ENCODE results near the gene TBC1D19.
A peak's percentile ranks its signal among the peaks of the same experiment; 100 is the strongest.
"Not testable (repeated sequence)": the region's sequence is repeated elsewhere in the genome, so short reads cannot be mapped to it uniquely, and the experiment has no call there.

TBC1D19 gene, protein sequence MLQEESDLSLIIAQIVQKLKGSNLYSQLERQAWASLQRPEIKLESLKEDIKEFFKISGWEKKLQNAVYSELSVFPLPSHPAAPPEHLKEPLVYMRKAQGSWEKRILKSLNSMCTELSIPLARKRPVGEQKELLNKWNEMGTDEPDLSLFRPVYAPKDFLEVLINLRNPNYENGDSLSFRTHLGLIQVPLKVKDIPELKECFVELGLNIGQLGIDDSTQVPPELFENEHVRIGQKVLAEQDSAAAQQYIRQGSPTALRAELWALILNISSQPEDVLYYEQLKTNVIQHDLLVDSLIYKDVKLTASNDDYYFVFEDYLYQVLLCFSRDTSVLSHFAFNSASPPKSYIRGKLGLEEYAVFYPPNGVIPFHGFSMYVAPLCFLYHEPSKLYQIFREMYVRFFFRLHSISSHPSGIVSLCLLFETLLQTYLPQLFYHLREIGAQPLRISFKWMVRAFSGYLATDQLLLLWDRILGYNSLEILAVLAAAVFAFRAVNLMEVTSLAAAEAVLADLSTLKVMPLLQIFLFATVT

DNA sequence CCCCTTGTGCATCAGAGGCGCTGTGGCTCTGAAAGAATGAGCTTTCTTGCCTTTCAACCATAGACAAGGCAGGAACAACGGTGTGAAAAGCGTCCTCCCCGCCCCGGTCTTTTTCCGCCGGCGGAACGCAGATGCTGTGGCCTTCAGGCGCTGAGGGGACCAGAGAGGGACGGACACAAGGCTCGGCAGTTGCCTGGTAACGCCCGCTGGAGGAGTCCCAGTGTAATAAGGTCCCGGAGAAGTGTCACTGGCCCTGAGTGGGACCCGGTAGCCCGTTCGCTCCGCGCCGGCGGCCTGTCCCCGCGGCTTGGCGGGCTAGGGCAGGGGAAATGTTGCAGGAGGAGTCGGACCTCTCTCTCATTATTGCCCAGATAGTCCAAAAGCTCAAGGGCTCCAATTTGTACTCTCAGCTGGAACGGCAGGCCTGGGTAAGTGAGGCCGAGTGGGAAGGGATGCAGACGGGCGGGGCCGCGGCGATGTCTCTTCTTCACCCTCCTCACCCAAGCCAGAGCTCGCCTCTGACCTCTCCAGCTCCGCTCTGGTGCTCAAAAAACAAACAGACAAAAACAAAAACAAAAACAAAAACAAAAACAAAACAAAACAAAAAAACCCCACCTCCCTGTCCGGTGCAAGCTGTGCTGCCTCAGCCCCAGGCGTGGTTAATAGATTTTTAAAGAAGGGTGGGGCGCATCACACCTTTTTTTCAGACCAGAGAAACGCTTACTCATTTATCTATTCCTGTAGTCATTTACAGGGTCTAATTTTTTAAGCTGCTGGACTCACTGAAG lies at the start of gene TBC1D19:
TSS of gene TBC1D19 (plus strand) at position 220 of the 788 bp plus-strand sequence. CDS start at position 330, 110 bp downstream.
- DNase-seq (ENCODE audit: low read depth) = peak; percentile 84

DNA sequence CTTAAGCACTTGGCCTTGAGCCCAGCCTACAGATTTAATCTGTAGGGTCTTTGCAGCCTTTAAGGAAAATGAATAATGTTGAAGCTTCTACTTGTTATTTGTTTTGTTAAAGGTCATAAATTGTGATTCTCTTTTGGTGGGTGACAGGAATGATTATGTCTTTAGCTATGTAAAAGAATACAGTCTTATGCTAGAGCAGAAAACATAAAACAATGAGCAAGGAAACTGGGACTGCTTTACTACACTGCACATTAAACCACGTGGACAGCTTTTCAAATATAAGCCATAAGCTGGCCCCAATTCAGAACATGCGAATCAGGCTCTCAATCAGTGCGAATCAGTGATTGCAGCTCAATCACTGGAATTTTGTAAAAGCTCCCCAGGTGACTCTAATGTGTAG lies 40.9 kb upstream of the TBC1D19 start:
- no peak for DNase-seq (ENCODE audit: low read depth)

DNA sequence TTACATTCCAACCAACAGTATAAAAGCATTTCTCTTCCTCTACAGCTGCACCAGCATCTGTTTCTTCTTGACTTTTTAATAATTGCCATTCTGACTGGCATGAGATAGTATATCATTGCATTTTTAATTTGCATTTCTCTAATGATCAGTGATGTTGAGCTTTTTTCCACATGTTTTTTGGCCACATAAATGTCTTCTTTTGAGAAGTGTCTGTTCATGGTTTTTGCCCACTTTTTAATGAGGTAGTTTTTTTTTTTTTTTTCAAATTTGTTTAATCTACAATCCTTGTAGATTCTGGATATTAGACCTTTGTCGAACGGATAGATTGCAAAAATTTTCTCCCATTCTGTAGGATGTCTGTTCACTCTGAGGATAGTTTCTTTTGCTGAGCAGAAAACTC lies 39.5 kb upstream of the TBC1D19 start:
- no peak for DNase-seq (ENCODE audit: low read depth)

DNA sequence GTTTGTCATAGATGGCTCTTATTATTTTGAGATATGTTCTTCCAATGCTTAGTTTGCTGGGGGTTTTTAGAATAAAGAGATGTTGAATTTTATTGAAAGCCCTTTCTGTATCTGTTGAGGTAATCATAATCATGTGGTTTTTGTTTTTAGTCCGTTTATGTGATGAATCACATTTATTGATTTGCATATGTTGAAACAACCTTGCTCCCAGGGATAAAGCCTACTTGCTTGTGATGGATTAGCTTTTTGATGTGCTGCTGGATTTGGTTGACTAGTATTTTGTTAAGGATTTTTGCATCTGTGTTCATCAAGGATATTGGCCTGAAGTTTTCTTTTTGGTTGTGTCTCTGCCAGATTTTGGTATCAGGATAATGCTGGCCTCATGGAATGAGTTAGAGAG lies 35.5 kb upstream of the TBC1D19 start:
- DNase-seq (ENCODE audit: low read depth) = not testable (repeated sequence)

DNA sequence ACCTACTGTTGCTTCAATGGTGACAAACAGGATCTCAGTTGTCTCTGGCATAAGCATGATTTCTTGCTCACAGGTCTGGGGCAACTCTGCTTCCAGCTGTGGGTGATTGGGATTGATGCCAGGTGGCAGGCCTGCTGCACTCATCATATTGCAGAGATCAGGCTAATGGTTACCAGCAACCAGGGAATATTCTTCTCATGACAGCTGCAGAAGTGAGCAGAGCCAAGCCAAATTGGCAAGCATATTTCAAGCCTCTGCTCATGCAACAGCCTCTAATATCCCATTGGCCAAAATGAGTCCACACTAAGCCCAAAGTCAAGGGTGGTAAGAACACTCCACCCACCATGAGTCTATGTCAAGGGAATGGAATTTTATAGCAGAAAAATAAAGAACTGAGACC lies 26.7 kb upstream of the TBC1D19 start:
- DNase-seq (ENCODE audit: low read depth) = peak; percentile 71

DNA sequence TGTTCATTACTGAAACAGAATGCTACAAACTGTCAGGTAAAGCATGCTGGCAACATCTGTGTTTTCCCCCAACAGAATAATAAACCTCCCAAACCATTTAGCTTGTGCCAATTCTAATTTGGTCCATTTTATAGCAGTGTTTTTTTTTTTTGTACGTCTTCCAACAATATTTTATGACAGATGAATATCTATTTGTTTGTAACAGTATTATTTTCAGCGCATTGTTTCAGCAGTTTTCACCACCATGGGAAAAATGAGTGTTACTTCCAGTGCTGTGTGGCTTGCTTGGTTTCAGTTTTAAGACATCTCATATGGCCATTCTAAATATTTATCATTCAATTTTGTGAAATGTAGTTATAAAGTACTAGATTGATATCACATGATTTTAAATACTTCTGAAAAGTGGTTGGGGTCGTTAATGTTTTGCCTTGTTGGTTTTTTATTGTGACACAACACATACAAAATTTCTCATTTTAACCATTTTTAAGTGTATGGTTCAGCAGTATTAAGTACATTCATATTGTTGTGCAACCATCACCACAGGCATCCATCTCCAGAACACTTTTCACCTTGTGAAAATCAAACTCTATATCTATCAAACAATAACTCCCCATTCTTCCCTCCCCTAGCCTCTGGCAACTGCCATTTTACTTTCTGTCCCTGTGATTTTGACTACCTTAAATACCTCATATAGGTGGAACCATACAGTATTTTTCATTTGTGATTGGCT lies 25.6 kb upstream of the TBC1D19 start:
- peak; percentile 35 for DNase-seq (ENCODE audit: low read depth)

DNA sequence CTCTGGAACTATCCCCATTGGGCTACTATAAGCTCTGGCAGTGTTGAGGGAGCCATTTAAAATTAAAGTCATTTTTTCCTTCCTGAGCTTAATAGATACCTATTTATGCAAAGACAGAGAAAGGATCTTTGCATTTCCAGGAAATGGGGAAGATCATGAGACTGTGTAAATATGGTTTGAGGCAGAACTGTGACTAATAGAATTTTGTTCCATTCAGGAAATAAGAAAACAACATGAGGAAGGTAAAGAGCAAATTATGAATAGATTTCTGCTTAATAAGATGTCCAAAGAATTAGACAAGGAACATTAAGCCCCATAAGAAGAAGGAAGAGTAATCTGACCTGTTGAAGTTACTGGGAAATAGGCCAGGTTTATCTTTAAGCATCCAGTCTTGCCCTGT lies 17.8 kb upstream of the TBC1D19 start:
- DNase-seq (ENCODE audit: low read depth) = no peak

DNA sequence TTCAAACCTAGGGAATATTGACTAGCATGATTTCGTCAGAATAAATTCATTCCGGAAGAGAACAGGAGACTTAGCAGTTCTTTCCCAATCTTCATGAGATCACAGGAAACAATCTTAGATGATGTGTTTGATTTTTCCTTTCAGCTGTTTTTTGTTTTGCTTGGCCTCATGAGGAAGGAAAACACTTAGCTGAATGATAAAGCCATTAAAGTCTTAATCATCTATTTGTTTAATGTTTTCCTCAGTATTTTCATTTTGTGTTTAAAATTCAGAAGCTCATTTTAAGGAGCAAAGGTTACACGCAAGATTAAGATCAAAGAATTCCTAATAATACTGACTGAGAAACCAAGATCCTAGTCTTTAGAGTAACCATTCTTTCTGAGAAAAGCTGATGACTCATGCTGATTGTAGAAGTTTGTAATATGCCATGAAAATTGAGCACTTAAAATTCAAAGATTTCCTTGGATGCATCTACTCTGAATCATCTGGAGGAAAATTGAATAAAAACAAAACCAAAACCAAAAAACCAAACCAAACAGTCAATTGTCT lies 15.4 kb upstream of the TBC1D19 start:
- DNase-seq (ENCODE audit: low read depth) = peak; percentile 78

DNA sequence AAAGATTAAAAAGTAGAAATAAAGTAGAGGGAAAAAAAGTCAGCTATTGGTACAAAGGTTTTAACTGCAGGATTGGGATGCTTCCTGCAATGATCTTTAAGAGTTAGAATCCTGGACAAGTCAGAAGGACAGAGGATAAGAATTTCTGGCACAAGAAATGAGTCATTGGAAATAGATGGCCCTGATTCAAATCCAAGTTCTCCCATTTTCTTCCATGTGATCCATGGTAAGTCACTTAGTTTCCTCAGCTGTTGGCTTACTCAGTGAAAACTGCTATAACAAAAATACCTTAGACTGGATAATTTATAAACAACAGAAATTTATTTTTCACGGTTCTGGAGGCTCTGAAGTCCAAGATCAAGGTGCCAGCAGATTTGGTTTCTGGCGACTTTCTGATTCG lies 13.3 kb upstream of the TBC1D19 start:
- DNase-seq (ENCODE audit: low read depth) = no peak

DNA sequence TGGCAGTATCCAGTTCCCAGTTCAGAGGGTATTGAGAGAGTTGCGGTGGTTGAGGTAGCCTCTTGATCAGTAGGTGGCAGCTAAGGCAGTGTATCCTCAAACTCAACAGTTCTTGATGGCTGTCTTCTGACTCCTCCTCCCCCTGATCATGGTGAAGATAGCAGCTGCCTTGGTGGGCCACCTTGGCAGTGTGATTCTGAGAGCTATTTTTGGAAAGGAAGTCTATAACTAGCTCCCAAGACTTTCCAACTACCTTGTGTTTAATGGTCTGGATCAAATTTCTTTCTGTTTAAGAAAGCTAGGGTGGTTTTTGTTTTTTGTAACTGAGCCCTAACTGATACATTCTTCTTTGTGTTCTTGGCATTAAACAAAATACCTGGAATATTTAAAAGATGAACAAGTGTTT lies 10.5 kb upstream of the TBC1D19 start:
- no peak for DNase-seq (ENCODE audit: low read depth)

DNA sequence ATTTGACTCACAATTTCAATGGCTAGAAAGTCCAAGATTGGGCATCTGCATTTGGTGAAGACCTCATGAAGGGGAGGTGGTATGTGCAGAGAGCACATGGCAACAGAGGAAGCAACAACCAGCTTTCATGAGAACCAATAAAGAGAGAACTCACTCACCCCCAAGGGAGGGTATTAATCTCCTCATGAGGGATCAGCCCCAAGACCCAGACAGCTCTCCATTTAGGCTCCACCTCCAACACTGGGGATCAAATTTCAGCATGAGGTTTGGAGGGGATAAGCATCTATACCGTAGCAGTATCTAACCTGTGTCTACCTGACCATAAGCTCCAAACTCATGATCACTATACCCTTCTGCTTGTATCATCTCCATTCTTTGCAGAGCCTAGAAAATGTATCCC lies 9.3 kb upstream of the TBC1D19 start:
- no peak for DNase-seq (ENCODE audit: low read depth)

DNA sequence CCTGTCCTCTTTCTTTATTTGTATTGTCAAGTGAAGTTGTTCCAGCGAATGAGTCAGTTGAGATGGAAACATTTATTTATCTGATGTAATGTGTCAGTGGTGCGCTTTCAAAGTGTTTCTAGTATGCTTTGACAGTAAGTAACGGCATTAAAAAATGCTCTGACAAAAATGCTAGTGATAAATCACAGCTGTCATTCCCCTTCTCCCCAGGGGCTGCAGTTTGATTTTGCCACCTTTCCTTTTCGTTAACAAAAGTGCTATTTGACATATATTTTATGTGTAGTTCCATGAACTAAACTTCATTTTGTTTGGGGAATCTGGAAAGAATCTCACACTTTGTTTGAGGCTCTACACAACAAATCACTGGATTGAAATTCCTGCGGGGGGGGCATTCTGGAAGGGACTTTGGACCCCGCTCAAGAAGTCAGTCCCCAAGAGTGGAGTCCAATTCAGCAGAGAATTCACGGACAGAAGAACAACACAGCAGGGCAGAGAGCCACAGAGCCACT lies 7.6 kb upstream of the TBC1D19 start:
- peak; percentile 28 for DNase-seq (ENCODE audit: low read depth)

DNA sequence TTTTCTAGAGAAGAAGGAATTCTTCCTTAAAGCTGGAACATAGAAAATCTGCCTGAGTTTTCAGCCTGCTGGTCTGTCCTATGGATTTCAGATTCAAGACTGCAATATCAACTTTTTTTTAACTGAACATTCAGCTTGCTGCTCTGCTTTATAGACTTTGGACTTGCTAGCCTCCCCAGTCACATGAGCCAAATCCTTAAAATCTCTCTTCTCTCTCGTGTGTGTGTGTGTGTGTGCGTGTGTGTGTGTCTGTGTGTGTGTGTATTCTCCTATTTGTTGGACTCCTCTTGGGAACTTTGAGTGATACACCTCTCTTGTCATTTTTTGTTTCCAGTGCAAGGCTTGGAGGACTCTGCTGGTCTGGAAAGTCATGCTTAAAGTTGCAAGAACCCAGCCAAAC lies 6.8 kb upstream of the TBC1D19 start:
- DNase-seq (ENCODE audit: low read depth) = no peak

DNA sequence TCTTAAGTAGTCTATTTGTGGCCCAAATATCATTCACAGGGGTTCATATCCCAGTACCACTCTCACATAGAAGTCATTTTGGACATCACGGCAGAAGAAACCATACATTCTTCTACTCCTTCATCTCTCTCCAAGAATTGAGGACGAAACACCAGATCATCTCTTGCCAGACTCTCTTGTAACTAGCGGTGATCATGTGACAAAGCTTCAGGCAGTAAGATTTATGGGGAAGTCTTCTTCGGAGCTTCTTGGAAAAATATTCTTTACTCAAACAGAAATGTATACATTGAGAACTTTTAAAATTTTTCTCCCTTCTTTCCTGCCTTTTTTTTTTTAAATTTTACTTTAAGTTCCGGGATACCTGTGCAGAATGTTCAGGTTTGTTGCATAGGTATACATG lies 4.7 kb upstream of the TBC1D19 start:
- no peak for DNase-seq (ENCODE audit: low read depth)

DNA sequence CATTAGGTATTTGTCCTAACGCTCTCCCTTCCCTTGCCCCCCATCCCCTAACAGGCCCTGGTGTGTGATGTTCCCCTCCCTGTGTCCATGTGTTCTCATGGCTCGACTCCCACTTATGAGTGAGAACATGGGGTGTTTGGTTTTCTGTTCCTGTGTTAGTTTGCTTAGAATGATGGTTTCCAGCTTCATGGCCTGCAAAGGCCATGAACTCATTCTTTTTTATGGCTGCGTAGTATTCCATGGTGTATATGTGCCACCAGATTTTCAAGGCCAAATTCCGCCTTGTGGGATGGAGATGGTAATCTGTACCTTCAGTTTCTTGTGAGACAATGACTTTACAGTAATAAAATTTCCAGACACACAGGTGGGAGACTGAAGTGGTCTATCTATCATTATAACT lies 2.5 kb upstream of the TBC1D19 start:
- DNase-seq (ENCODE audit: low read depth) = not testable (repeated sequence)

DNA sequence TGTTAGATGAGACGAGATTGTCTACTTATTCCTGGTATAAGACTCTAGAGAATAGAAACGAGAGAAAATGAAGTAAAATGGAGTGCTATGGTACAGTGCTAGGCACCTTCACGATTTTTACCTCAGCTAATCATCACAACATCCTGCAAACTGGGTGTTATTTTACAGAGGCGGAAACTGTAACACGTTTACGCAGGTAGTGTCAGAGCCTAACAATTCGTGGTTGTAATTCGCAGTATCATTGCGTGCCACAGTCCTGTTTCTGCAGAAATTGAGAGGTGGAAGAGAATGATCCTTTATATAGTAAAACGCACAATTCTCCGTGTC lies 383 bp upstream of the TBC1D19 start:
- DNase-seq (ENCODE audit: low read depth) = no peak

DNA sequence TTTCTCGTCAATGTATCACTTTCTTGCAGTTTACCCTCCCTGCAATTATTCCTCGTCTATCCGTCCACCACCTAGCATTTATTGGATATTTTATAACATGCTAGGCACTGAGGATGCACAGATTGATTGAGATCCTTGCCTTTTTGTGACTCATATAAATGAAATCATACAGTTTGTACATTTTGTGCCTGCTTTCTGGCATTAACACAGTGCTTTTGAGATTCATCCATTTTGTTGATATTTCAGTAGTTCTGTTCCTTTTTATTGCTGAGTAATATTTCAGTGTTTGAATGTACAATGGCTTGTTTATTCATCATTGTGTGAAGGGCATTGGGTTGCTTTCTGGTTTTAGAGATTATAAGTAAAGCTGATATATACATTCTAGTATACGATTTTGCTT lies 841 bp downstream of the TBC1D19 start:
- DNase-seq (ENCODE audit: low read depth) = peak; percentile 15

DNA sequence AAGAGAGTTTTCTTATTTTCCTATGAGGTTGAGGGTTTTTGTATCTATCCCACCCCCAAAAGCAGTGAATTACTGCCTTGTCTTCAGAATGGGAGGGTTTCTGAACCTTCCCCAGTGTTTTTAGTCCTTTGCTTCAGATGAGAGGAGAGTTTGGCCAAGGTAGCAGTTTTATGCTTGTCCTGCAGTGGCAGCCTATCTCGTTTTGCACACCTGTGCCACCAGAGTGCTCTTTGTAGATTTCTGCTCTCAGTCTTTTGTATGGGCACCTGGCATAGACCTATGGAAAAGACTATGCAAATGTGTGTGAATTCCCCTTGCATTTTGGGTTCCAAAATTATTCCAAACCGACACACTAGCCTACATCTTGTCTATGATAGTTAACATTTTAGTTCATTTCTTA lies 5.8 kb downstream of the TBC1D19 start:
- no peak for DNase-seq (ENCODE audit: low read depth)

DNA sequence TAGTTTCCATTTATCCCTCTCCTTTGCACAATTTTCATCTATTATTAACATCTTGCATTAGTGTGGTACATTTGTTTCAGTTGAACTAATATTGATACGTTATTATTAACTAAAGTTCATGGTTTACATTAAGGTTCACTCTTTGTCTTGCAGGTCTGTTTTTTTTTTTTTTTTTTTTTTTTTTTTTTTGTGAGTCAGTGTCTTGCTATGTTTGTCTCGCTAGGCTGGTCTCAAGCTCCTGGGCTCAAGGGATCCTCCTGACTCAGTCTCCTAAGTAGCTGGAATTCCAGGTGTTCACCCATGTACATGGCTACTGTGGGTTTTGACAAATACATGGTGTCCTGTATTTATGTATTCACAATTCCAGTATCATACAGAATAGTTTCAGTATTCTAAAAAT lies 6.8 kb downstream of the TBC1D19 start:
- peak; percentile 36 for DNase-seq (ENCODE audit: low read depth)

DNA sequence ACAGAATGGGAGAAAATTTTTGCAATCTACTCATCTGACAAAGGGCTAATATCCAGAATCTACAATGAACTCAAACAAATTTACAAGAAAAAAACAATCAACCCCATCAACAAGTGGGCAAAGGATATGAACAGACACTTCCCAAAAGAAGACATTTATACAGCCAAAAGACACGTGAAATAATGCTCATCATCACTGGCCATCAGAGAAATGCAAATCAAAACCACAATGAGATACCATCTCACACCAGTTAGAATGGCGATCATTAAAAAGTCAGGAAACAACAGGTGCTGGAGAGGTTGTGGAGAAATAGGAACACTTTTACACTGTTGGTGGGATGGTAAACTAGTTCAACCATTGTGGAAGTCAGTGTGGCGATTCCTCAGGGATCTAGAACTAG lies 9.7 kb downstream of the TBC1D19 start:
- DNase-seq (ENCODE audit: low read depth) = not testable (repeated sequence)

DNA sequence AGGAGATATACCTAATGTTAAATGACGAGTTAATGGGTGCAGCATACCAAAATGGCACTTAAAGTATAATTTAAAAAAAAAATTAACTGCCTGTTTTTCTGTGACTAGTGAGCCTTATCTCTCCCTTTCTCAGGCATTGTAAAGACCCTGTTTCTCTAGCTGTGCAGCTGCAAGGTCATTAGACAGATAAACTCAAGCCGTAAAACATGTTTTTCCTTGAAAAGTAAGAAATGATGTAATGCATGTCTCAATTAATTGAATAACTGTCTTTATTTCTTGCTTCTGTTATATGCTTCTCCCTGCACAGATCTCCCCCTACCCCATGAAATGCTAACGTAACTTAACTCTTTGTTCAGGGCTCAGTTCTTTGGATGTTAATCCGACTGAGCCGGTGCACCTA lies 10.5 kb downstream of the TBC1D19 start:
- no peak for DNase-seq (ENCODE audit: low read depth)

DNA sequence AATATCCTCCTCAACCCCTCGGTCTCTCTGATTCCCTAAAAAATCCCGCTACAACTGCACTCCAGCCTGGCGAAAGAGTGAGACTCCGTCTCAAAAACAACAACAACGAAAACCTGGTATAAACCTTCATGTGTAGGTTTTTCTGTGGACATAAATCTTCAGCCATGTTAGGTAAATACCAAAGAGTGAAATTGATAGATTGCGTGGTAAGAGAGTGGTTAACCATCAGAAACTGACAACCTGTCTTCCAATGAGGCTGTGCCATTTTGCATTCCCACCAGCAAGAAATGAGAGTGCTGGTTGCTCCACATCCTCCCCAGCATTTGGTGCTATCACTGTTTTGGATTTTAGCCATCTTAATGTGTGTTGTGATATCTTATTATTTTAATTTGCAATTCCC lies 10.9 kb downstream of the TBC1D19 start:
- DNase-seq (ENCODE audit: low read depth) = peak; percentile 15
